ENCODE data around the gene HSPB2. TPM values are rescaled to one million over a fixed set of nuclear protein-coding genes. Genes with fewer than 3 reads are reported as not detected.
A peak's percentile ranks its signal among the peaks of the same experiment; 100 is the strongest.
"Not testable (repeated sequence)": the region's sequence is repeated elsewhere in the genome, so short reads cannot be mapped to it uniquely, and the experiment has no call there.

Gene HSPB2
- 1 to 10 TPM; 1.1 to 2.7 (median 2.1) TPM for polyA plus RNA-seq (ENCODE audit: insufficient read length in 4 of 4)

GRCh38 chr11:111912535-111912934, at the start of gene HSPB2:
TSS of gene HSPB2 (plus strand) at chr11:111912734. CDS start at chr11:111912830, 96 bp downstream.
- DNase-seq (ENCODE audit: low read depth in 4 of 4, low spot score in 3 of 4) = no peak

- DNase-seq (ENCODE audit: low read depth in 4 of 4, low spot score in 3 of 4) = no peak
Observed at GRCh38 chr11:111870113-111870512, 42.4 kb upstream of the HSPB2 start.

GRCh38 chr11:111870522-111870885, 42.0 kb upstream of the HSPB2 start:
- DNase-seq (ENCODE audit: low read depth in 4 of 4, low spot score in 3 of 4) = no peak

- peak; percentile 65 to 88 (median 71) for DNase-seq (ENCODE audit: low read depth in 4 of 4, low spot score in 3 of 4)
Observed at GRCh38 chr11:111870886-111871692, 41.4 kb upstream of the HSPB2 start, which contains the start of gene ALG9. TSS of gene ALG9 (minus strand) at chr11:111871581. CDS start at chr11:111871482, 99 bp downstream.

- DNase-seq (ENCODE audit: low read depth in 4 of 4, low spot score in 3 of 4) = no peak
Observed at GRCh38 chr11:111871693-111872161, 40.8 kb upstream of the HSPB2 start.

GRCh38 chr11:111878385-111878848, 34.1 kb upstream of the HSPB2 start:
- no peak for DNase-seq (ENCODE audit: low read depth in 4 of 4, low spot score in 3 of 4)

GRCh38 chr11:111878849-111879636, 33.5 kb upstream of the HSPB2 start, which contains the start of the genes CFAP68 and FDXACB1:
TSS of gene CFAP68 (plus strand) at chr11:111879541. CDS start at chr11:111879561, 20 bp downstream.
TSS of gene FDXACB1 (minus strand) at chr11:111879165. CDS start at chr11:111879132, 33 bp downstream.
- DNase-seq (ENCODE audit: low read depth in 4 of 4, low spot score in 3 of 4) = peak; percentile 97 to 98 (median 97)

- no peak for DNase-seq (ENCODE audit: low read depth in 4 of 4, low spot score in 3 of 4)
Observed at GRCh38 chr11:111879637-111879960, 32.9 kb upstream of the HSPB2 start.

- no peak for DNase-seq (ENCODE audit: low read depth in 4 of 4, low spot score in 3 of 4)
Observed at GRCh38 chr11:111882202-111882601, 30.3 kb upstream of the HSPB2 start.

- DNase-seq (ENCODE audit: low read depth in 4 of 4, low spot score in 3 of 4) = not testable (repeated sequence)
Observed at GRCh38 chr11:111885053-111885452, 27.5 kb upstream of the HSPB2 start.

GRCh38 chr11:111886032-111886431, 26.5 kb upstream of the HSPB2 start:
- no peak for DNase-seq (ENCODE audit: low read depth in 4 of 4, low spot score in 3 of 4)

GRCh38 chr11:111886844-111887243, 25.7 kb upstream of the HSPB2 start:
- no peak for DNase-seq (ENCODE audit: low read depth in 4 of 4, low spot score in 3 of 4)

- no peak for DNase-seq (ENCODE audit: low read depth in 4 of 4, low spot score in 3 of 4)
Observed at GRCh38 chr11:111905411-111905810, 7.1 kb upstream of the HSPB2 start.

- no peak for DNase-seq (ENCODE audit: low read depth in 4 of 4, low spot score in 3 of 4)
Observed at GRCh38 chr11:111906680-111907079, 5.9 kb upstream of the HSPB2 start.

GRCh38 chr11:111908639-111909305, 3.8 kb upstream of the HSPB2 start:
- no peak for DNase-seq (ENCODE audit: low read depth in 4 of 4, low spot score in 3 of 4)

- no peak for DNase-seq (ENCODE audit: low read depth in 4 of 4, low spot score in 3 of 4)
Observed at GRCh38 chr11:111909378-111909777, 3.2 kb upstream of the HSPB2 start.

GRCh38 chr11:111910676-111911562, 1.6 kb upstream of the HSPB2 start:
- no peak for DNase-seq (ENCODE audit: low read depth in 4 of 4, low spot score in 3 of 4)

- DNase-seq (ENCODE audit: low read depth in 4 of 4, low spot score in 3 of 4) = peak in 1 of 4 donors; percentile 60
Observed at GRCh38 chr11:111911563-111912401, 752 bp upstream of the HSPB2 start, which contains the start of gene CRYAB. TSS of gene CRYAB (minus strand) at chr11:111911770. CDS start at chr11:111911724, 46 bp downstream.
